Naive thymus-derived CD4-positive, alpha-beta T cell (primary cell): Measurements from ENCODE around the gene SLC4A5. TPM values are rescaled to one million over a fixed set of nuclear protein-coding genes. Genes with fewer than 3 reads are reported as not detected.

ENCODE experiments used
- ATAC-seq: fragments of 150-1000 bp; cut with Tn5 transposase; 2 replicates; pipeline ENCODE4 v1.10.0; 2021; ENCODE audit warnings: mild to moderate bottlenecking, moderate library complexity
- CTCF ChIA-PET: fragments of 350-600 bp; sonication (Branson Sonifier 250); formaldehyde crosslinking; loops from one replicate; lab custom pipeline; 2021; ENCODE audit warnings: antibody characterized with exemption; lab: Charles Lee
- POLR2A ChIA-PET: fragments of 350-600 bp; sonication (Branson Sonifier 250); formaldehyde crosslinking; loops from one replicate; lab custom pipeline; 2021; ENCODE audit warnings: antibody characterized with exemption, inconsistent platforms; lab: Charles Lee
- DNase-seq, 9 donors: peaks; one replicate each; pipeline versions ENCODE4 v3.0.0 to v3.0.0-alpha.2; 2020 to 2022; ENCODE audit warnings: mixed read lengths in 1 of 9
- H3K27ac ChIP-seq: one replicate; pipeline ENCODE4 v1.7.0; 2013; ENCODE audit warnings: mild to moderate bottlenecking, low read depth, low read length, moderate library complexity
- H3K27me3 ChIP-seq, 2 donors: one replicate each; pipeline ENCODE4 v1.7.0; 2013; ENCODE audit warnings: low read length in 2 of 2, mild to moderate bottlenecking in 2 of 2, moderate library complexity in 2 of 2; ENCODE audit not compliant: control insufficient read depth in 2 of 2, insufficient read depth in 2 of 2
- H3K36me3 ChIP-seq, 3 experiments: 1 replicate in 2 of 3; 2 replicates in 1 of 3; pipeline ENCODE4 v1.7.0; 2013; ENCODE audit warnings: low read length in 3 of 3, mild to moderate bottlenecking in 3 of 3, moderate library complexity in 1 of 3; ENCODE audit not compliant: insufficient read depth in 3 of 3, control insufficient read depth in 2 of 3
- H3K4me1 ChIP-seq, 2 donors: one replicate each; pipeline ENCODE4 v1.7.0; 2013; ENCODE audit warnings: low read length in 2 of 2, mild to moderate bottlenecking in 2 of 2, moderate library complexity in 1 of 2; ENCODE audit not compliant: control insufficient read depth in 2 of 2, insufficient read depth in 2 of 2
- H3K4me3 ChIP-seq: 2 replicates; pipeline ENCODE4 v1.7.0; 2013; ENCODE audit warnings: mild to moderate bottlenecking, low read length
- H3K9me3 ChIP-seq, 3 experiments: 1 replicate in 2 of 3; 2 replicates in 1 of 3; pipeline ENCODE4 v1.7.0; 2013; ENCODE audit warnings: low read length in 3 of 3; ENCODE audit not compliant: control insufficient read depth in 2 of 3
- H3K27ac Mint-ChIP-seq, 9 donors: one replicate each; pipeline ENCODE4 v1.8.0; 2020 to 2022; ENCODE audit warnings: mixed read lengths in 9 of 9, mild to moderate bottlenecking in 8 of 9, moderate library complexity in 5 of 9, inconsistent platforms in 2 of 9
- H3K27me3 Mint-ChIP-seq, 5 donors: one replicate each; pipeline ENCODE4 v1.8.0; 2021 to 2022; ENCODE audit warnings: mixed read lengths in 5 of 5, mild to moderate bottlenecking in 1 of 5
- H3K36me3 Mint-ChIP-seq, 5 donors: one replicate each; pipeline ENCODE4 v1.8.0; 2020 to 2022; ENCODE audit warnings: mixed read lengths in 5 of 5, mild to moderate bottlenecking in 3 of 5, inconsistent platforms in 1 of 5
- H3K4me1 Mint-ChIP-seq, 7 donors: one replicate each; pipeline ENCODE4 v1.8.0; 2020 to 2022; ENCODE audit warnings: mixed read lengths in 7 of 7, mild to moderate bottlenecking in 3 of 7, inconsistent platforms in 1 of 7
- H3K4me3 Mint-ChIP-seq, 10 donors: one replicate each; pipeline ENCODE4 v1.8.0; 2020 to 2022; ENCODE audit warnings: mild to moderate bottlenecking in 10 of 10, mixed read lengths in 10 of 10, moderate library complexity in 6 of 10, inconsistent platforms in 2 of 10
- H3K9me3 Mint-ChIP-seq, 11 donors: one replicate each; pipeline ENCODE4 v1.8.0; 2020 to 2022; ENCODE audit warnings: mixed read lengths in 11 of 11, mild to moderate bottlenecking in 4 of 11, inconsistent platforms in 1 of 11, moderate library complexity in 1 of 11
- intact Hi-C, 2 donors: fragments of 100-400 bp; cut with micrococcal nuclease; formaldehyde crosslinking; loops; one replicate each; pipeline ENCODE4 v1.15.1; 2023
- polyA plus RNA-seq, 2 donors: library from polyadenylated mRNA; unstranded; fragments of 300-500 nt; fragmentation: Illumina TruSeq; gene quantifications; one replicate each; pipeline ENCODE4 v1.2.3, GENCODE V29; 2021
- total RNA-seq, 6 experiments: library from RNA in 5 of 6; stranded (reverse) in 5 of 6; gene quantifications; 1 replicate in 5 of 6; 2 replicates in 1 of 6; pipeline ENCODE4 v1.2.3 and lab custom pipeline; 2021 to 2026

The SLC4A5 gene
- total and polyA plus RNA-seq, 7 experiments from 2014 or later, result 0.59 to 20.8 (median 14.8) TPM

DNA sequence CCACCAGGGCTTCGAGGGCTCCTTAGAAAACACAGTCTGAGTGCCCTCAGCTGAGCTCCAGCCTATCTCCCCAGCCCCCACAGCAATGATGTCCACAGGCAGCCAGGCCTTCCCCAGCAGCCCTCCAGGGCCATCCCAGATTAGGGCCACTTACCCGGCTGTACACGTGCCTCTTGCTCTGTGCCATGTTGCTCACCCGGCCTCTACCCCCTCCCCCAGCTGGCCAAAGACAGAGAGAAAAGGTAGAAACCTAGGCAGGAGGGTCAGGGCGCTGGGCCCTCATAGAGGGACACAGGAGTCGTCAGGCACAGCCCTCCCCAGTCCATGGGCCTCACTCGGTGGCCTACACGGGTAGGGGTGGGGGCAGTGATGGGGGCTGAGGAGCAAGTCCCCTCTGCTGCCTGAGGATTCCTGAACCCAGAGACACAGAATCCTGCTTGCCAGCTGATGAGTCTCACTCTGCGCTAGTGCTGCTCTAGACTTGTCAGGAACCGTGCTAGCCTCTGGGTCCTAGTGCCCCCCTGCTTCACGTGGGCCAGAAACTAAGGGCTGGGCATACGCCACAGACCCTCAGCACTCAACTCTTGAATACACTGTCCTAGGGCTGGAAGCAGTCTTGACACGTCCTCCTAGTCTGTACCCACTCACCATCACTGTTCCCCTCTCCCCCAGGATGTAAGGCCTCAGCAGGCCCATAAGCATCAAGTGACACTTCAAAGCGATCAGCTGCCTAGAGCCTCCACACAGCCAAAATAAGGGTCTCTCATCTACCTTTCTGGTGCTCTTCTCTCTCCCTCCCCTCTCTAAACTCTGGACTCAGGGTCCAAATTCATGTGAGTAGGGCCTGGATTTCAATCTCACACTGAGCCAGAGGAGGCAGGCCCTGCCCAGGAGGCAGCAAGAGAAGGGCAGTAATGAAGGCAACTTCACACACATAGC lies 36.9 kb upstream of the SLC4A5 start, which contains the start of gene DCTN1:
Gene DCTN1, minus strand, starts transcription at position 461 of the 939 bp plus-strand sequence. Its CDS starts 274 bp downstream, at position 187.
- peak within 1 kb of the TSS in 6 of 9 donors; percentile 1 to 88 (median 40) for H3K27ac Mint-ChIP-seq

DNA sequence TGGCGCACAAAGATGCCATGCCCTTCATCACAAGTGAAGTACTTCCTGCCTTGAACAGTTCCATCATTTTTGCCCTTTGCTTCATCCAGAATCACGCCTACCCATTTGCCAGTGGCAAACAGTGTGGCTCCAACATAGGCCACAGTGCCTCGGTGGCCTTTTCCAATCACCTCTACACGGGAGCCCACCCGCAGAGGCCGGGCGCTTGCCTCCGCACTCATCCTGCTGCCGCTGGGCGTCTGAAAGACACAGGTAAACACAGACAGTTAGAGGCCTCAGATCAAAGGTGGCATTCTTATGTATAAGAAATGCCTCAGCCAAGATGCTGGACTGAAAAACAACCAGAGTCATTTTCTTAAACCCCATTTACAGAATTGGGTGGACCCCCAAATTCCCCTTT lies 34.8 kb upstream of the SLC4A5 start:
- peaks cover 32 to 50% (median 45%) of the 10 kb centered on the region in 7 donors for H3K4me1 Mint-ChIP-seq
- H3K27ac Mint-ChIP-seq, result peak overlapping the region in 1 of 9 donors; percentile 59
- no peaks in the 10 kb centered on the region for H3K9me3 Mint-ChIP-seq
- intact Hi-C loops, result no loop called here
- no peaks in the 10 kb centered on the region for H3K27me3 Mint-ChIP-seq
- H3K4me3 Mint-ChIP-seq, result no peak overlapping the region
- H3K27me3 ChIP-seq, result no peaks in the 10 kb centered on the region
- peaks cover 0 to 30% (median 19%) of the 10 kb centered on the region in 5 donors for H3K36me3 Mint-ChIP-seq
- peaks cover 4 to 31% (median 9%) of the 10 kb centered on the region in 3 experiments for H3K36me3 ChIP-seq
- peaks cover 12 to 17% of the 10 kb centered on the region in 2 donors for H3K4me1 ChIP-seq
- POLR2A ChIA-PET, result no interaction called here
- CTCF ChIA-PET, result no interaction called here
- no peak overlapping the region for H3K27ac ChIP-seq
- no peak for ATAC-seq
- no peak for DNase-seq
- H3K4me3 ChIP-seq, result no peak overlapping the region
- no peaks in the 10 kb centered on the region for H3K9me3 ChIP-seq

More for the DNA sequence above, 36.9 kb upstream of the SLC4A5 start, which contains the start of gene DCTN1:
- Mint-ChIP-seq H3K9me3 (no peaks in the 10 kb centered on the region), H3K4me1 (peaks cover 32 to 56% (median 49%) of the 10 kb centered on the region in 7 donors), H3K4me3 (peak within 1 kb of the TSS; percentile 5 to 85 (median 68)), H3K36me3 (peaks cover 3 to 39% (median 19%) of the 10 kb centered on the region in 5 donors), H3K27me3 (no peaks in the 10 kb centered on the region)
- Histone ChIP-seq H3K36me3 (peaks cover 4 to 37% (median 9%) of the 10 kb centered on the region in 3 experiments), H3K4me1 (peaks cover 12 to 17% of the 10 kb centered on the region in 2 donors), H3K9me3 (no peaks in the 10 kb centered on the region), H3K27me3 (no peaks in the 10 kb centered on the region), H3K4me3 (no peak within 1 kb of the TSS), H3K27ac (peak within 1 kb of the TSS; percentile 32)
- peak; percentile 66 for ATAC-seq
- intact Hi-C loops, result loop anchor here in 1 of 2 donors (1.0 kb wide), 1 partner anchor 12 kb away; no protein-coding TSS in a partner anchor
- ChIA-PET CTCF (interaction anchor here (1.0 to 1.8 kb wide), 2 partner anchors 130 to 142 kb away, joined by 3 to 4 read pairs; no protein-coding TSS in a partner anchor), POLR2A (interaction anchor here (1.6 kb wide), 1 partner anchor 11 kb away, joined by 8 read pairs; no protein-coding TSS in a partner anchor)
- DNase-seq, result peak in 4 of 9 donors; percentile 7 to 24 (median 12)

DNA sequence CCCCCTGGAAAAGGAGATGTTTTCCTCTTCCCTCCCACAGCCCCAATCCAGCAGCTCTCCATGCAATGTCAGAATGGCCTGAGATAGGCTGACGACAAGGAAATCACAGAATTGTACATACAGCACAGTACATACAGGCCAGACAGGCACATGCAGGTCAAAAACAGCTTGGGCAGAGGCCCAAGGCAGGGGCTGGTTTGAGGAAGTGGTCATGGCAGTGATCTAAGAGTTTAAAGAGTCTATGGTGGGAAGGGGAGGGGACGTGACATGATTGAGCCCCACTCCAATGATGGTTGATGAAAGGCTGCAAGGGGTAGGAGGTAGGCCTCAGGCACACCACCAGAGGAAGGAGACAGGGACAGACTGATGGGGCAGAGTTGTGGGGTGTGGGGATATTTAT lies 32.6 kb upstream of the SLC4A5 start:
- ChIA-PET CTCF (no interaction called here), POLR2A (no interaction called here)
- Histone ChIP-seq H3K27ac (no peak overlapping the region), H3K4me1 (peaks cover 12 to 16% of the 10 kb centered on the region in 2 donors), H3K27me3 (no peaks in the 10 kb centered on the region), H3K36me3 (peaks cover 4 to 46% (median 10%) of the 10 kb centered on the region in 3 experiments), H3K9me3 (no peaks in the 10 kb centered on the region), H3K4me3 (no peak overlapping the region)
- DNase-seq, result no peak
- Mint-ChIP-seq H3K9me3 (no peaks in the 10 kb centered on the region), H3K4me1 (peaks cover 23 to 36% (median 31%) of the 10 kb centered on the region in 7 donors), H3K27ac (peak overlapping the region in 1 of 9 donors; percentile 46), H3K27me3 (no peaks in the 10 kb centered on the region), H3K4me3 (no peak overlapping the region), H3K36me3 (peaks cover 4 to 44% (median 21%) of the 10 kb centered on the region in 5 donors)
- ATAC-seq, result no peak
- intact Hi-C loops, result no loop called here

DNA sequence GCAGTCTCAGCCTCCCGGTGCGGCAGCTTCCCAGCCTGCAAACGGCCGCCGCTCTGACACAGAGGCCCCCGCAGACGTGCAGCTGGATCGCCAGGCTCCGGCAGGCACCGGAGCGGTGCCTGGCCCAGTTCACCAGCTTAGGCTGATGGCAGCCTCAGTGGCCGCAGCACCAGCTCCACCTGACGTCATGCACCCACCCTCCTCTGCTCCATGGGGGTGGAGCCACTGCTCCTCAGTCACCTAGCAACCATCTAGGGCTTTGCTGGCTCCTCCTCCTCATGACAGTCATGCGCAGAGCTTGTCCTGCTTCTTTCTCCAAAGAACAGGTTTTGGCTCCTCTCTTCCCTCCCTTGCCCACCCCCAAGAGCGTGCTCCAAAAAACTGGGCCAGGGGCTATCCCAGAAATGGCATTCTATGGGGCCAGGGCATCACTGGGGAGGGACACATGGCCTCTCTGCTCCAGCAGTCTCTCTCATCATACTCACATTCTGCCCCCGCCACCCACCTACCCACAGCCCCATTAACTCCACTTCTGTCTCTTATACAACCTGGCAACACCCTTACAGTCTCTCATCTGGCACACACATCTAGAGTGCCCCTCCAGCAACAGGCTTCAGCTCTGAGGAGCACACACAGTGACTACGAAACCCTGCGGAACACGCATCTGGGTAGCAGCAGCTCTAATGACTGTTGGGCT lies 31.4 kb upstream of the SLC4A5 start:
- Histone ChIP-seq H3K4me3 (no peak overlapping the region), H3K4me1 (peaks cover 1 to 4% of the 10 kb centered on the region in 2 donors), H3K27me3 (no peaks in the 10 kb centered on the region), H3K27ac (no peak overlapping the region), H3K36me3 (peaks cover 12 to 58% (median 16%) of the 10 kb centered on the region in 3 experiments), H3K9me3 (no peaks in the 10 kb centered on the region)
- intact Hi-C loops, result no loop called here
- Mint-ChIP-seq H3K4me1 (peaks cover 13 to 25% (median 20%) of the 10 kb centered on the region in 7 donors), H3K9me3 (no peaks in the 10 kb centered on the region), H3K4me3 (peak overlapping the region in 1 of 10 donors; percentile 58), H3K27ac (peak overlapping the region in 3 of 9 donors; percentile 60 to 64 (median 62)), H3K27me3 (no peaks in the 10 kb centered on the region), H3K36me3 (peaks cover 8 to 56% (median 32%) of the 10 kb centered on the region in 5 donors)
- DNase-seq (no peak), ATAC-seq (no peak)
- CTCF ChIA-PET, result interaction anchor here (0.6 kb wide), 1 partner anchor 10 kb away, joined by 3 read pairs; no protein-coding TSS in a partner anchor
- POLR2A ChIA-PET, result no interaction called here

DNA sequence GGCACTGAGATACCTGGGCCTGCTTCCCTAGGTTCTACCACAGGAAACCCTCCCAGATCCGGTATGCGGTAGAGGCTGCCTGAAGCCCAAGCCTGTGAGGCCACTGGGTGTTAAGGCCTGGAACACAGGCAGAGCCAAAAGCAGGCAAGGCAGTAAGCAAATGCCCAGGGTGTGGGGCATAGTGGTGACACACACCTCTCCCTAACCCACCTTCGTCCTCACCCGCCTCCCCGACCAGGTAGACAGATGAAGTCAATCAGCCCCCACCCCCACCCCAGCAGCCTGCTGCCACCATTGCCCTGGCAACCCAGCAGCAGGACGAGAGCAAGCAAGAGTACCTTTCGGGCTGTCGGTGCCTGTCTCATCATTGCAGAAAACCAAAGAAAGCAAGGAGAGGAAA lies 30.8 kb upstream of the SLC4A5 start:
- Histone ChIP-seq H3K27me3 (no peaks in the 10 kb centered on the region), H3K9me3 (no peaks in the 10 kb centered on the region), H3K27ac (no peak overlapping the region), H3K4me1 (no peaks in the 10 kb centered on the region), H3K36me3 (peaks cover 16 to 64% (median 16%) of the 10 kb centered on the region in 3 experiments), H3K4me3 (no peak overlapping the region)
- H3K9me3 Mint-ChIP-seq, result no peaks in the 10 kb centered on the region
- intact Hi-C loops, result no loop called here
- H3K4me3 Mint-ChIP-seq, result peak overlapping the region in 1 of 10 donors; percentile 58
- no peaks in the 10 kb centered on the region for H3K27me3 Mint-ChIP-seq
- peak overlapping the region in 1 of 9 donors; percentile 83 for H3K27ac Mint-ChIP-seq
- ChIA-PET POLR2A (interaction anchor here (0.7 kb wide), 1 partner anchor 214 kb away, joined by 3 read pairs; no protein-coding TSS in a partner anchor), CTCF (interaction anchor here (0.6 kb wide), 1 partner anchor 9 kb away, joined by 3 read pairs; no protein-coding TSS in a partner anchor)
- DNase-seq, result no peak
- peaks cover 8 to 61% (median 36%) of the 10 kb centered on the region in 5 donors for H3K36me3 Mint-ChIP-seq
- peaks cover 12 to 20% (median 14%) of the 10 kb centered on the region in 7 donors for H3K4me1 Mint-ChIP-seq
- ATAC-seq, result no peak

DNA sequence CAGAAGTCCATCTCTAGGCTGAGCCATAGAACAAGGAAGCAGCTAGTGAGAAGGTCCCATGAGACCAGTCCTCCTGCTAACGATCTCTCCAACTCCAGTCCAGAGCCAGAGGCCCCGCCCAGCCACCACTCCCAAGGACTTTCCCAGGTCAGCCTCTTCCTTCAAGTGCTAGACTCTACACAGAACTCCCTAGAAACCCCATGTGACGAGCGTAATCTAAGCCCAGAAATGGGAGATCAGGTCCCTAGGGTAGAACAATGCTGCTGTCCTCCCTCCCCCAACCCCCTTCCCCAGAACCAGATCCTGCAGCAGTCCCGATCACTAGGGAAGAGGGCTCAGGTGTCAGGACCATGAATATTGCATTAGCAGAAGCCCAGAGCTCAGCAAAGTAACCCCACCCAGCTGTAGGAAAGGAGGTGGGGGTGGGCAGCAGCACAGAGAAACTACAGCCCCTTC lies 30.0 kb upstream of the SLC4A5 start:
- Histone ChIP-seq H3K27ac (no peak overlapping the region), H3K9me3 (no peaks in the 10 kb centered on the region), H3K27me3 (no peaks in the 10 kb centered on the region), H3K4me3 (no peak overlapping the region), H3K36me3 (peaks cover 20 to 72% (median 23%) of the 10 kb centered on the region in 3 experiments), H3K4me1 (no peaks in the 10 kb centered on the region)
- DNase-seq (no peak), ATAC-seq (no peak)
- CTCF ChIA-PET, result no interaction called here
- Mint-ChIP-seq H3K27ac (peak overlapping the region in 1 of 9 donors; percentile 74), H3K4me1 (peaks cover 5 to 15% (median 8%) of the 10 kb centered on the region in 7 donors), H3K9me3 (no peaks in the 10 kb centered on the region), H3K27me3 (no peaks in the 10 kb centered on the region), H3K4me3 (no peak overlapping the region), H3K36me3 (peaks cover 8 to 64% (median 40%) of the 10 kb centered on the region in 5 donors)
- intact Hi-C loops, result no loop called here
- POLR2A ChIA-PET, result interaction anchor here (0.7 kb wide), 1 partner anchor 215 kb away, joined by 3 read pairs; no protein-coding TSS in a partner anchor
